Cardiac muscle cell (in vitro differentiated cells and primary cell): ENCODE results near the gene BCLAF1. TPM values are rescaled to one million over a fixed set of nuclear protein-coding genes. Genes with fewer than 3 reads are reported as not detected.

Experiments used
- DNase-seq, 2 donors: peaks; one replicate each; pipeline versions ENCODE4 v3.0.0 to v3.0.0-alpha.2; 2010 to 2017; ENCODE audit warnings: low read depth in 1 of 2, low spot score in 1 of 2
- H3K27ac ChIP-seq: fragments of 200-600 bp; sonication (generic); 2 replicates; pipeline ENCODE4 v1.5.1; 2016
- H3K27me3 ChIP-seq: fragments of 200-600 bp; sonication (generic); 2 replicates; pipeline ENCODE4 v1.6.0; 2016; ENCODE audit warnings: control low read depth
- H3K36me3 ChIP-seq: fragments of 200-600 bp; sonication (generic); 2 replicates; pipeline ENCODE4 v1.5.1; 2016; ENCODE audit warnings: control low read depth
- H3K4me1 ChIP-seq: fragments of 200-600 bp; sonication (generic); 2 replicates; pipeline ENCODE4 v1.8.1; 2017; ENCODE audit warnings: low read depth, mild to moderate bottlenecking, mixed run types
- H3K4me3 ChIP-seq: fragments of 200-600 bp; sonication (generic); 2 replicates; pipeline ENCODE4 v1.5.1; 2016; ENCODE audit warnings: mild to moderate bottlenecking
- H3K9me3 ChIP-seq: fragments of 200-600 bp; sonication (generic); 2 replicates; pipeline ENCODE4 v1.5.1; 2017; ENCODE audit warnings: low read depth, mild to moderate bottlenecking, control low read depth
- CTCF ChIP-seq: IDR thresholded peaks from 2 replicates; pipeline ENCODE4 v1.5.1; 2012; ENCODE audit warnings: low read depth, mild to moderate bottlenecking, low read length
- polyA plus RNA-seq: library from polyadenylated mRNA; unstranded; fragments of >200 nt; fragmentation: Nextera tagmentation; extraction: Ambion mirVana; gene quantifications from 2 replicates; pipeline ENCODE4 v1.2.1, GENCODE V29; 2016
- total RNA-seq: library from RNA; depleted of rRNA; stranded (reverse); fragments of >200 nt; gene quantifications from 2 replicates; pipeline ENCODE4 v1.2.3, GENCODE V29; 2016

The BCLAF1 gene
- 101 and 102 TPM in 2 replicates for total RNA-seq
- polyA plus RNA-seq, result 45.1 and 67.3 TPM in 2 replicates

- no peaks in the 10 kb centered on the region for H3K36me3 ChIP-seq
- DNase-seq, result peak; percentile 100
- peak within 1 kb of the TSS; percentile 84 for H3K4me3 ChIP-seq
- H3K4me1 ChIP-seq, result peaks cover 21% of the 10 kb centered on the region
- peak within 1 kb of the TSS; percentile 100 for H3K27ac ChIP-seq
- no peaks in the 10 kb centered on the region for H3K27me3 ChIP-seq
- no peak for TF ChIP-seq CTCF
- no peaks in the 10 kb centered on the region for H3K9me3 ChIP-seq
Observed at GRCh38 chr6:136289579-136290409, at the start of gene BCLAF1. BCLAF1 (minus strand) TSS chr6:136289846; CDS start chr6:136279866, 9,980 bp downstream.

- H3K9me3 ChIP-seq, result no peaks in the 10 kb centered on the region
- H3K27me3 ChIP-seq, result no peaks in the 10 kb centered on the region
- no peak overlapping the region for H3K4me3 ChIP-seq
- H3K4me1 ChIP-seq, result no peaks in the 10 kb centered on the region
- no peak overlapping the region for H3K27ac ChIP-seq
- TF ChIP-seq CTCF, result no peak
- DNase-seq, result no peak
- H3K36me3 ChIP-seq, result no peaks in the 10 kb centered on the region
Observed at GRCh38 chr6:136338486-136338885, 48.8 kb upstream of the BCLAF1 start.

GRCh38 chr6:136337606-136338005 is 48.0 kb upstream of the BCLAF1 start:
- Histone ChIP-seq H3K27me3 (no peaks in the 10 kb centered on the region), H3K36me3 (no peaks in the 10 kb centered on the region), H3K4me3 (no peak overlapping the region), H3K27ac (no peak overlapping the region), H3K9me3 (no peaks in the 10 kb centered on the region), H3K4me1 (no peaks in the 10 kb centered on the region)
- TF ChIP-seq CTCF, result no peak
- no peak for DNase-seq

GRCh38 chr6:136337121-136337520 is 47.5 kb upstream of the BCLAF1 start:
- no peak overlapping the region for H3K4me3 ChIP-seq
- peak in 1 of 2 donors; percentile 10 for DNase-seq
- no peaks in the 10 kb centered on the region for H3K27me3 ChIP-seq
- no peak for TF ChIP-seq CTCF
- no peaks in the 10 kb centered on the region for H3K36me3 ChIP-seq
- H3K27ac ChIP-seq, result no peak overlapping the region
- no peaks in the 10 kb centered on the region for H3K4me1 ChIP-seq
- no peaks in the 10 kb centered on the region for H3K9me3 ChIP-seq

- H3K27me3 ChIP-seq, result no peaks in the 10 kb centered on the region
- no peaks in the 10 kb centered on the region for H3K9me3 ChIP-seq
- TF ChIP-seq CTCF, result no peak
- no peak overlapping the region for H3K4me3 ChIP-seq
- no peaks in the 10 kb centered on the region for H3K36me3 ChIP-seq
- no peak overlapping the region for H3K27ac ChIP-seq
- DNase-seq, result no peak
- no peaks in the 10 kb centered on the region for H3K4me1 ChIP-seq
Observed at GRCh38 chr6:136335736-136336363, 46.2 kb upstream of the BCLAF1 start.
